ENCODE data around the gene CDAN1. TPM values are rescaled to one million over a fixed set of nuclear protein-coding genes. Genes with fewer than 3 reads are reported as not detected.
"Not testable (repeated sequence)": the region's sequence is repeated elsewhere in the genome, so short reads cannot be mapped to it uniquely, and the experiment has no call there.

Gene CDAN1
- total RNA-seq (2014; rRNA removed; shearing (Covaris generic)): 14.3 and 15.9 TPM in 2 replicates

GRCh38 chr15:42736793-42737528 is at the start of gene CDAN1:
CDAN1 (minus strand) TSS chr15:42737128; CDS start chr15:42737102, 26 bp downstream.
- Histone ChIP-seq H3K4me3 (ENCODE audit: insufficient read depth, low read depth, low read length) (peak within 1 kb of the TSS; percentile 96), H3K27me3 (ENCODE audit: control insufficient read depth, insufficient read depth, low read length) (peaks cover 2% of the 10 kb centered on the region), H3K36me3 (replicated peaks; ENCODE audit: control insufficient read depth, insufficient read depth, low read length) (peaks cover 15% of the 10 kb centered on the region)
- peak; percentile 100 for DNase-seq

GRCh38 chr15:42785569-42785968 is 48.6 kb upstream of the CDAN1 start:
- H3K36me3 ChIP-seq (replicated peaks; ENCODE audit: control insufficient read depth, insufficient read depth, low read length): no peaks in the 10 kb centered on the region; the same call in 1 of the 2 replicates
- no peaks in the 10 kb centered on the region for H3K27me3 ChIP-seq (ENCODE audit: control insufficient read depth, insufficient read depth, low read length)
- no peak overlapping the region for H3K4me3 ChIP-seq (ENCODE audit: insufficient read depth, low read depth, low read length)
- no peak for DNase-seq

- no peak overlapping the region for H3K4me3 ChIP-seq (ENCODE audit: insufficient read depth, low read depth, low read length)
- no peaks in the 10 kb centered on the region for H3K27me3 ChIP-seq (ENCODE audit: control insufficient read depth, insufficient read depth, low read length)
- DNase-seq: no peak
These were observed 47.8 kb upstream of the CDAN1 start for GRCh38 chr15:42784705-42785104.

GRCh38 chr15:42782716-42783115 is 45.8 kb upstream of the CDAN1 start:
- Histone ChIP-seq H3K4me3 (ENCODE audit: insufficient read depth, low read depth, low read length) (no peak overlapping the region), H3K27me3 (ENCODE audit: control insufficient read depth, insufficient read depth, low read length) (no peaks in the 10 kb centered on the region), H3K36me3 (replicated peaks; ENCODE audit: control insufficient read depth, insufficient read depth, low read length) (no peaks in the 10 kb centered on the region; the same call in 1 of the 2 replicates)
- no peak for DNase-seq

More at GRCh38 chr15:42784705-42785104, 47.8 kb upstream of the CDAN1 start:
- no peaks in the 10 kb centered on the region; the same call in 1 of the 2 replicates for H3K36me3 ChIP-seq (replicated peaks; ENCODE audit: control insufficient read depth, insufficient read depth, low read length)

GRCh38 chr15:42775416-42775815 is 38.5 kb upstream of the CDAN1 start:
- Histone ChIP-seq H3K36me3 (replicated peaks; ENCODE audit: control insufficient read depth, insufficient read depth, low read length) (no peaks in the 10 kb centered on the region; the same call in 1 of the 2 replicates), H3K4me3 (ENCODE audit: insufficient read depth, low read depth, low read length) (no peak overlapping the region), H3K27me3 (ENCODE audit: control insufficient read depth, insufficient read depth, low read length) (no peaks in the 10 kb centered on the region)
- DNase-seq: no peak

- no peaks in the 10 kb centered on the region for H3K27me3 ChIP-seq (ENCODE audit: control insufficient read depth, insufficient read depth, low read length)
- DNase-seq: no peak
- no peaks in the 10 kb centered on the region; the same call in 1 of the 2 replicates for H3K36me3 ChIP-seq (replicated peaks; ENCODE audit: control insufficient read depth, insufficient read depth, low read length)
- no peak overlapping the region for H3K4me3 ChIP-seq (ENCODE audit: insufficient read depth, low read depth, low read length)
These were observed 36.0 kb upstream of the CDAN1 start for GRCh38 chr15:42772901-42773300.

GRCh38 chr15:42772144-42772543 is 35.2 kb upstream of the CDAN1 start:
- no peak for DNase-seq
- Histone ChIP-seq H3K36me3 (replicated peaks; ENCODE audit: control insufficient read depth, insufficient read depth, low read length) (no peaks in the 10 kb centered on the region; the same call in 1 of the 2 replicates), H3K27me3 (ENCODE audit: control insufficient read depth, insufficient read depth, low read length) (no peaks in the 10 kb centered on the region), H3K4me3 (ENCODE audit: insufficient read depth, low read depth, low read length) (no peak overlapping the region)

GRCh38 chr15:42766109-42766508 is 29.2 kb upstream of the CDAN1 start:
- not testable (repeated sequence) for DNase-seq; H3K4me3 ChIP-seq (ENCODE audit: insufficient read depth, low read depth, low read length)

GRCh38 chr15:42764154-42764731 is 27.3 kb upstream of the CDAN1 start:
- H3K4me3 ChIP-seq (ENCODE audit: insufficient read depth, low read depth, low read length); DNase-seq; H3K36me3 ChIP-seq (replicated peaks; ENCODE audit: control insufficient read depth, insufficient read depth, low read length); H3K27me3 ChIP-seq (ENCODE audit: control insufficient read depth, insufficient read depth, low read length): not testable (repeated sequence)

More at GRCh38 chr15:42766109-42766508, 29.2 kb upstream of the CDAN1 start:
- not testable (repeated sequence) for H3K27me3 ChIP-seq (ENCODE audit: control insufficient read depth, insufficient read depth, low read length); H3K36me3 ChIP-seq (replicated peaks; ENCODE audit: control insufficient read depth, insufficient read depth, low read length)

GRCh38 chr15:42761813-42762212 is 24.9 kb upstream of the CDAN1 start:
- H3K36me3 ChIP-seq (replicated peaks; ENCODE audit: control insufficient read depth, insufficient read depth, low read length); DNase-seq; H3K27me3 ChIP-seq (ENCODE audit: control insufficient read depth, insufficient read depth, low read length); H3K4me3 ChIP-seq (ENCODE audit: insufficient read depth, low read depth, low read length): not testable (repeated sequence)

GRCh38 chr15:42760759-42761158 is 23.8 kb upstream of the CDAN1 start:
- DNase-seq: no peak
- H3K4me3 ChIP-seq (ENCODE audit: insufficient read depth, low read depth, low read length): no peak overlapping the region
- no peaks in the 10 kb centered on the region for H3K36me3 ChIP-seq (replicated peaks; ENCODE audit: control insufficient read depth, insufficient read depth, low read length)
- no peaks in the 10 kb centered on the region for H3K27me3 ChIP-seq (ENCODE audit: control insufficient read depth, insufficient read depth, low read length)

GRCh38 chr15:42759093-42759492 is 22.2 kb upstream of the CDAN1 start:
- Histone ChIP-seq H3K27me3 (ENCODE audit: control insufficient read depth, insufficient read depth, low read length) (no peaks in the 10 kb centered on the region), H3K4me3 (ENCODE audit: insufficient read depth, low read depth, low read length) (no peak overlapping the region), H3K36me3 (replicated peaks; ENCODE audit: control insufficient read depth, insufficient read depth, low read length) (no peaks in the 10 kb centered on the region)
- peak; percentile 26 for DNase-seq

GRCh38 chr15:42750306-42750705 is 13.4 kb upstream of the CDAN1 start:
- Histone ChIP-seq H3K4me3 (ENCODE audit: insufficient read depth, low read depth, low read length) (no peak overlapping the region), H3K27me3 (ENCODE audit: control insufficient read depth, insufficient read depth, low read length) (no peaks in the 10 kb centered on the region), H3K36me3 (replicated peaks; ENCODE audit: control insufficient read depth, insufficient read depth, low read length) (peaks cover 2% of the 10 kb centered on the region)
- no peak for DNase-seq

GRCh38 chr15:42749266-42749665 is 12.3 kb upstream of the CDAN1 start:
- Histone ChIP-seq H3K36me3 (replicated peaks; ENCODE audit: control insufficient read depth, insufficient read depth, low read length) (peaks cover 2% of the 10 kb centered on the region), H3K27me3 (ENCODE audit: control insufficient read depth, insufficient read depth, low read length) (no peaks in the 10 kb centered on the region), H3K4me3 (ENCODE audit: insufficient read depth, low read depth, low read length) (no peak overlapping the region)
- no peak for DNase-seq

GRCh38 chr15:42744195-42744594 is 7.3 kb upstream of the CDAN1 start:
- DNase-seq: no peak
- no peaks in the 10 kb centered on the region for H3K27me3 ChIP-seq (ENCODE audit: control insufficient read depth, insufficient read depth, low read length)
- peaks cover 2% of the 10 kb centered on the region for H3K36me3 ChIP-seq (replicated peaks; ENCODE audit: control insufficient read depth, insufficient read depth, low read length)
- H3K4me3 ChIP-seq (ENCODE audit: insufficient read depth, low read depth, low read length): no peak overlapping the region

Measured in H7 (cell line).